Activated naive CD4-positive, alpha-beta T cell treated with anti-CD3 and anti-CD28 coated beads, Interleukin-2, amount 10 ng/mL, durations not matched to agents 7 days and 5 days (primary cell): ENCODE data around the gene KIF25.

Source experiments
- CTCF ChIA-PET: fragments of 350-600 bp; sonication (Branson Sonifier 250); formaldehyde crosslinking; loops from one replicate; lab custom pipeline; 2021; ENCODE audit warnings: antibody characterized with exemption; lab: Charles Lee
- DNase-seq: peaks from one replicate; pipeline ENCODE4 v3.0.0-alpha.2; 2020
- H3K27ac Mint-ChIP-seq: one replicate; pipeline ENCODE4 v1.8.0; 2021; ENCODE audit warnings: mild to moderate bottlenecking, moderate library complexity, mixed read lengths
- H3K27me3 Mint-ChIP-seq: one replicate; pipeline ENCODE4 v1.8.0; 2021; ENCODE audit warnings: mild to moderate bottlenecking, mixed read lengths
- H3K36me3 Mint-ChIP-seq: one replicate; pipeline ENCODE4 v1.8.0; 2021; ENCODE audit warnings: mixed read lengths
- H3K4me1 Mint-ChIP-seq: one replicate; pipeline ENCODE4 v1.8.0; 2021; ENCODE audit warnings: mixed read lengths
- H3K4me3 Mint-ChIP-seq: one replicate; pipeline ENCODE4 v1.8.0; 2021; ENCODE audit warnings: mild to moderate bottlenecking, moderate library complexity, mixed read lengths
- H3K9me3 Mint-ChIP-seq: one replicate; pipeline ENCODE4 v1.8.0; 2021; ENCODE audit warnings: mixed read lengths

KIF25 gene

DNA sequence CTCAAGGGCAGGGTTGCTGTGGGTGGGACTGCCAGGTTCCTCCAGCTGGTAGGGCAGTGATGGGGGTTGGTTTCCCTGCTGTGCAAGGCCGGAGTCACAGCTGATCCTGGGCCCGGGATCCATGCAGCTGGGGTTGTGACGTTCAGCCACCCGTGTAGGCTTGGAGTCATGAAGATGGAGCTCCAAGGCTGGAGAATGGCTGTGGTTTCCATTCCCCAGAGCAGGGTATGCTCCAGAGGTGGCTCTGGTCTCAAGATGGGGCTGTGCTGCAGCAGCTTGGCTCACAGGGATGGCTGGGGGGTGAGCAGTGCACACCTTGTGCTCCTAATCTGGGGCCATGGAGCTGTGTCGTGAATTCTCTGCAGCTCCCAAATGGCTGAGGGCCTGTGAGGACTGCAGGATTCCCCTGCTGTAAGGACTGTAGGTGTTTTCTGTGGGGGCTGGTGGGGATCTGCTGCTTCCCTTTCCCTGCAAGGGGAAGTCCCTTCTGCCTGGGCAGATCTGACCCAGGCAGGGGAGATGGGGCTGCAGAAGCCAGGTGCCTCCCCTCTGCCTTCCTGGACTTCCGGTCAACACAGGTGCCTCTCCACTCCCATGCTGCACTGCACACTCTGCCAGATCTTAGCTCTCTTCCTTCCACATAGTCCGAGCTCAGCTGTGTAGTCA lies 15.9 kb downstream of the KIF25 start:
- H3K4me1 Mint-ChIP-seq, result no peaks in the 10 kb centered on the region
- no peak overlapping the region for H3K4me3 Mint-ChIP-seq
- CTCF ChIA-PET, result no interaction called here
- DNase-seq, result no peak
- no peaks in the 10 kb centered on the region for H3K27me3 Mint-ChIP-seq
- H3K9me3 Mint-ChIP-seq, result peaks cover 26% of the 10 kb centered on the region
- no peaks in the 10 kb centered on the region for H3K36me3 Mint-ChIP-seq
- H3K27ac Mint-ChIP-seq, result no peak overlapping the region

DNA sequence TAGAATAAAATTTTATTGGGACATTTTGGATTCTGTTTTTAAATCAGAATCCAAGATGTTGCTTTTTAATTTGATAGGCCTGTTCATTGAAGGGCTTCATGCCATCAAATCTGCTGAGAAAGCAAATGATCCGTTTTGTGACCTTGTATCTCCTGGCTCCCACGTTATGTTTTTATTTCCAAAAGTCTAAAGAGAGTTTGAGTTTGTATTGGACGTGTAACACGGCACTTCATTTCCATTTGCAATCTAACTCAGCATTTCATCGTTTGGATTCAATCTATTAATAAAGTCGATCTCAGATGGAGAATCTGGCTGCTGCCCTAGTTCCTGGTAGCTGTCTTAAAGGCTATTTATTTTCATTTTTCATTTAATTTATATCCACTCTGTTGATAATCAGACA lies 17.0 kb downstream of the KIF25 start:
- Mint-ChIP-seq H3K4me3 (no peak overlapping the region), H3K9me3 (peaks cover 30% of the 10 kb centered on the region), H3K27ac (no peak overlapping the region), H3K4me1 (no peaks in the 10 kb centered on the region), H3K27me3 (no peaks in the 10 kb centered on the region), H3K36me3 (no peaks in the 10 kb centered on the region)
- CTCF ChIA-PET, result no interaction called here
- DNase-seq, result no peak

- H3K27me3 Mint-ChIP-seq, result no peaks in the 10 kb centered on the region
- H3K4me1 Mint-ChIP-seq, result no peaks in the 10 kb centered on the region
- no peaks in the 10 kb centered on the region for H3K36me3 Mint-ChIP-seq
- CTCF ChIA-PET, result no interaction called here
- H3K4me3 Mint-ChIP-seq, result no peak overlapping the region
- DNase-seq, result no peak
- H3K27ac Mint-ChIP-seq, result no peak overlapping the region
- peaks cover 30% of the 10 kb centered on the region for H3K9me3 Mint-ChIP-seq
Measured at GRCh38 chr6:168015009-168015408, 17.5 kb downstream of the KIF25 start.

DNA sequence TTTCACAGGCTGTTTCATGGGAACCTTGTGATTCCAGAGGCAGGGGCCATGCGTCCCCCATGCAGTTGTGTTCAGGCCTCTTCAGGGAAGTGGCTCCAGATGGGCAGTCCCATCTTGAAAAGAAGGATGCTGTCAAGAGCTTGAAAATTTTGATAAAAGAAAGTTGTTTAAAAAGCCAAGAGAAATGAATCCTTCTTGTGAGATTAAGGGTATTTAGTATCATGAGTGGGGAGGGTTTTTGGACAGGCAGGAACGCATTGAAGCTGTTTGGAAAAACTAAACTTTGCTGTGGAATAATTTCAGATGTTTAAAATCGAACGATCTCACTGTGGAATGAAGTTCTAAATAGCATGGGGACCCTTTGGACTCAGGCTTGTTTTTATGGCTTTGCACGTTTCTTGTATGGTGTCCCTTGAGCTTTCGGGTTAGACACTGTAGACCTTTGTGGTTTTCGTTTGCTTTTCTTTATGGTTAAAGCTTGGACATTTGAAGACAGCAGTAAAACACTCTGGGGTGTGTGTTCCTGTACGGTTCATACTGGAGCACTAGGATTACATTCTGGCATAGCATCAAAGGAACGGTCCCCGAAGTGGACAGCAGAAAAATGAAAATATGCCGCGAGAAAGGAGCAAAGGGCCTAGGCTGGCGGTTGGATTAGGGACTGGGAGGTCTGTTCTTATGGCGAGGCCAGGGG lies 18.2 kb downstream of the KIF25 start:
- Mint-ChIP-seq H3K27me3 (no peaks in the 10 kb centered on the region), H3K36me3 (no peaks in the 10 kb centered on the region), H3K4me3 (no peak overlapping the region), H3K9me3 (peaks cover 26% of the 10 kb centered on the region), H3K4me1 (no peaks in the 10 kb centered on the region), H3K27ac (no peak overlapping the region)
- DNase-seq, result no peak
- CTCF ChIA-PET, result no interaction called here

GRCh38 chr6:168016176-168016620 lies 18.7 kb downstream of the KIF25 start:
- CTCF ChIA-PET, result no interaction called here
- Mint-ChIP-seq H3K9me3 (peaks cover 22% of the 10 kb centered on the region), H3K36me3 (no peaks in the 10 kb centered on the region), H3K4me3 (no peak overlapping the region), H3K27me3 (no peaks in the 10 kb centered on the region), H3K27ac (no peak overlapping the region), H3K4me1 (no peaks in the 10 kb centered on the region)
- no peak for DNase-seq

DNA sequence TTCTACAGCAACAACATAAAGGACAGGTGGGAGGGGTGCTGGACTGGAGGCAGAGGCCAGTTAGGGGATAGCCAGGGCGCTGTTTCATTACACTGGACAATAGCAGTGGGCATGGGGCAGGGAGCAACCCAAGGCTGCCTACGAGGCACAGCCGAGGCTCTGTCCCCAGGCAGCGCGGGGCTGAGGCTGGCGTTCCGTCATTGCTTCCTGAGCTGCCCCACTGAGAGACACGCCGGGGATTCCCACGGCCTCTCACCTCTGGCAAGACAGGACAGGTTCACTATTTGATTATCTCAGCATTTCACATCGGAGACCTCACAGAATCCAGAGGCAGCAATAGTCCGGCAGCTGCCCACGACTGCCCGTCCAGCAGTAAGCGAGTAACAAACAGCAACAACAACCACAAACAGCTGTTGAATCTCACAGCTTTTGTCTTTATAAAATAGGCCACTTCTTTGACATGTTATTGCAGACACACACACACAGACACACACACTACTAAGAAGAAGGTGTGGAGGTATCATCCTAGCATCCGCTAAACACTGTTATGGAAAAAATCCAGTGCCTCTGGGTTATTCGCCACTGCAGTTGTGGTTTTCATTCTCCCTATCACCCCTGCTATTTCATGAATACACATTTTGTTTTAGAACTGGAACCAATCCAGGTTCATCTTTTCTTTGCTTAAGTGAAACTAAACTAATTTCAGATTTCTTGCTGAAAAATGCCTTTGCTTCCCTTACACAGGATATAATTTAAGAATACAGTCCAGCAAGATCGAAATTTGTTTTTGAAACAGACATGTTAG lies 19.5 kb downstream of the KIF25 start:
- CTCF ChIA-PET, result no interaction called here
- DNase-seq, result no peak
- H3K36me3 Mint-ChIP-seq, result no peaks in the 10 kb centered on the region
- no peak overlapping the region for H3K27ac Mint-ChIP-seq
- peaks cover 16% of the 10 kb centered on the region for H3K9me3 Mint-ChIP-seq
- H3K4me1 Mint-ChIP-seq, result no peaks in the 10 kb centered on the region
- no peak overlapping the region for H3K4me3 Mint-ChIP-seq
- no peaks in the 10 kb centered on the region for H3K27me3 Mint-ChIP-seq

GRCh38 chr6:168017629-168018028 lies 20.2 kb downstream of the KIF25 start:
- CTCF ChIA-PET, result no interaction called here
- no peaks in the 10 kb centered on the region for H3K27me3 Mint-ChIP-seq
- no peak overlapping the region for H3K4me3 Mint-ChIP-seq
- H3K4me1 Mint-ChIP-seq, result no peaks in the 10 kb centered on the region
- peaks cover 11% of the 10 kb centered on the region for H3K9me3 Mint-ChIP-seq
- no peaks in the 10 kb centered on the region for H3K36me3 Mint-ChIP-seq
- H3K27ac Mint-ChIP-seq, result no peak overlapping the region
- no peak for DNase-seq

- DNase-seq, result no peak
- no peaks in the 10 kb centered on the region for H3K36me3 Mint-ChIP-seq
- peaks cover 11% of the 10 kb centered on the region for H3K9me3 Mint-ChIP-seq
- CTCF ChIA-PET, result no interaction called here
- H3K27ac Mint-ChIP-seq, result no peak overlapping the region
- no peaks in the 10 kb centered on the region for H3K27me3 Mint-ChIP-seq
- H3K4me3 Mint-ChIP-seq, result no peak overlapping the region
- H3K4me1 Mint-ChIP-seq, result no peaks in the 10 kb centered on the region
Measured at GRCh38 chr6:168018664-168019063, 21.2 kb downstream of the KIF25 start.

DNA sequence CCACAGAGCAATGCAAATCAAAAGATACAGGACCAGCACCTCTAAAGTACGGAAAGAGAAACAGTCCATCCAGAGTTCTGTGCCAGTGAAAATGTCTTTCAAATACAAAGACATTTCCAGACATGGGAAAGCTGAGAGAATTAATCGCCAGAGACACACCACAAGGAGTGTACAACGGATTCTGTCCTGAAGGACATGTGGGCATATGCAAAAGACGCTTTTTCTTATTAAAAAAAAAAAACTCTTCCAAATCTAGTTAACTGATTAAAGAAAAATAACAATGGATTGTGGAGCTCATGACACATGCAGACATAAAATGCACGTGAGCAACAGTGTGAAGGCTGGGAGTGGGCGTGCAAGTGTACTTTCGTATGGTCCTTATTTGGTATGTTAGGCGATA lies 22.8 kb downstream of the KIF25 start:
- CTCF ChIA-PET, result no interaction called here

GRCh38 chr6:168021581-168021980 lies 24.1 kb downstream of the KIF25 start:
- Mint-ChIP-seq H3K27me3 (no peaks in the 10 kb centered on the region), H3K4me1 (no peaks in the 10 kb centered on the region), H3K36me3 (no peaks in the 10 kb centered on the region), H3K4me3 (no peak overlapping the region), H3K9me3 (peaks cover 4% of the 10 kb centered on the region), H3K27ac (no peak overlapping the region)
- DNase-seq, result no peak
- CTCF ChIA-PET, result no interaction called here

More for the DNA sequence above, 22.8 kb downstream of the KIF25 start:
- Mint-ChIP-seq H3K27me3 (no peaks in the 10 kb centered on the region), H3K9me3 (peaks cover 8% of the 10 kb centered on the region), H3K4me3 (no peak overlapping the region), H3K27ac (no peak overlapping the region), H3K36me3 (no peaks in the 10 kb centered on the region), H3K4me1 (no peaks in the 10 kb centered on the region)
- no peak for DNase-seq

DNA sequence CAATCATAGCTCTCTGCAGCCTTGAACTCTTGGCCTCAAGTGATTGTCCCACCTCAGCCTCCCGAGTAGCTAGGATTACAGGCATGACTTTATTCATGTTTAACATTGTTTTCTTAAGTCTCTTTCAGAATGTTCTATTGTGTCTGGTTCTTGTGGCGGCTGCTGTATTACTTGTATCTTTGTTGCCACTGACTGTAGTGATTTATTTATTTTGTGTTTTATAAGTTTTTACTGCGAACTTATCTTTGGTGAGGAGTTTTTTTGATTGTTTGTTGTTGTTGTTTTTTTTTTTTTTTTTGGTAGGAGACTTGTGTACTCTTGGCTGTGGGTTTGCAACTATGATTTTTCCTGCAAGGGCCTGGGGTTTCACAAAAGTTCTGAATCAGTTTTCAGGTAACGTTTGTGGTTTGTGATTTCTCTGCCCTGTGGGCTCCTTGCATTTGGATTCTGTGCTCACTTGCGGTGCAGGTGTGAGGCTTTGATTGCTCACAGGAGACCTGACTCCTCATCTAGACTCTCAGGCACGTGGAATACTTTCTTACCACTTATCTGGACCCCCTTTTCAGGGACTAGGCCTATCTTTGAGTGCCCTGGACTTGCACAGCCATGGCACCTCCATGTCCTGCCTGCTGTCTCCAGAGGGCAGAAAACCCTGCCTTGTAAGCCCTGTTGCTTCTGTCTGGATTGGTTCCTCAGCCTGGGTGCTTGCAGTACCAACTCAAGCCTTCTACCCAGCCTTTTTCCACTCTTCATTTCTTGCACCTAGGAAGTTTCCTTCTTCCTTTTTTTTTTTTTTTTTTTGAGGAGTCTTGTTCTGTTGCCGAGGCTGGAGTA lies 25.2 kb downstream of the KIF25 start:
- CTCF ChIA-PET, result no interaction called here
- H3K27ac Mint-ChIP-seq, result no peak overlapping the region

GRCh38 chr6:168024951-168025510 lies 27.6 kb downstream of the KIF25 start:
- no peaks in the 10 kb centered on the region for H3K4me1 Mint-ChIP-seq
- no peak overlapping the region for H3K4me3 Mint-ChIP-seq
- H3K27ac Mint-ChIP-seq, result no peak overlapping the region

More for the DNA sequence above, 25.2 kb downstream of the KIF25 start:
- H3K36me3 Mint-ChIP-seq, result no peaks in the 10 kb centered on the region
- no peaks in the 10 kb centered on the region for H3K4me1 Mint-ChIP-seq
- no peaks in the 10 kb centered on the region for H3K27me3 Mint-ChIP-seq
- no peak overlapping the region for H3K4me3 Mint-ChIP-seq
- peaks cover 4% of the 10 kb centered on the region for H3K9me3 Mint-ChIP-seq
- DNase-seq, result no peak

GRCh38 chr6:168025831-168026710 lies 28.6 kb downstream of the KIF25 start:
- Mint-ChIP-seq H3K27ac (no peak overlapping the region), H3K36me3 (no peaks in the 10 kb centered on the region), H3K4me1 (no peaks in the 10 kb centered on the region), H3K27me3 (no peaks in the 10 kb centered on the region), H3K4me3 (no peak overlapping the region), H3K9me3 (no peaks in the 10 kb centered on the region)
- CTCF ChIA-PET, result no interaction called here
- no peak for DNase-seq

More at GRCh38 chr6:168024951-168025510, 27.6 kb downstream of the KIF25 start:
- H3K36me3 Mint-ChIP-seq, result no peaks in the 10 kb centered on the region
- no peak for DNase-seq
- H3K9me3 Mint-ChIP-seq, result no peaks in the 10 kb centered on the region
- CTCF ChIA-PET, result no interaction called here
- H3K27me3 Mint-ChIP-seq, result no peaks in the 10 kb centered on the region
